GM19372 (cell line): ENCODE results near the gene FBXW11.
"Not testable (repeated sequence)": the region's sequence is repeated elsewhere in the genome, so short reads cannot be mapped to it uniquely, and the experiment has no call there.

Experiments used
- ATAC-seq: cut with Tn5 transposase; IDR thresholded peaks from one replicate; pipeline ENCODE4 v1.9.1; 2021; ENCODE audit warnings: mild to moderate bottlenecking, low read depth, moderate library complexity; ENCODE audit not compliant: unreplicated experiment

The FBXW11 gene

DNA sequence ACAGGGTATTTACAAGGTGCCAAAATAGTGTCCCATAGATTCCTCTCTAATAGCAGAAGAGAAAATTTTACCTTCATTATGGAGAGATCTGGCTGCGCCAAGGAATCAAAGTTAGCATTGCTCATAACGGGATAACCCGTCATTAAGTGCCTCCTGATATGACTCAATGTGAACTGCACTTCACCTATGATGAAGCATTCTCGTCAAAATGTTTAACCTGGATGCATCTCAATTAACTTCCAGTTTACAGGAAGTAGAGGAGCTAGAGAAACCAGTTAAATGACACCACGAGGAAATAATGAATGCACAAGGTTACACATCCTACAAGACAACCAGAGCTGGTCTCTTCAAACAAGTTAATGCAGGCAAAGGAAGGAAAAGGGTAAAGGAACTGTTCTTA lies 17.2 kb downstream of the FBXW11 start:
- ATAC-seq, result no peak

DNA sequence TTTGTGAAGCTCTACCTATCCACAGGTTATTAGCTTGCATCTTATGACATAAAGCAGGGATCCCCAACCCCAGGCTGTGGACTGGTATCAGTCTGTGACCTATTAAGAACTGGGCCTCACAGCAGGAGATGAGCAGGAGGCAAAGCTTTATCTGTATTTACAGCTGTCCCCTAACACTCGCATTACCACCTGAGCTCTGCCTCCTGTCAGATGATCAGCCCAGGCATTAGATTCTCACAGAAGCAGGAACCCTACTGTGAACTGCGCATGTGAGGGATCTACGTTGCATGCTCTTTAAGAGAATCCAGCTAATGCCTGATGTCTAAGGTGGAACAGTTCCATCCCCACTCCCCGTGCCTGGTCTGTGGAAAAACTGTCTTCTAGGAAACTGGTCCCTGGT lies 19.7 kb downstream of the FBXW11 start:
- no peak for ATAC-seq

DNA sequence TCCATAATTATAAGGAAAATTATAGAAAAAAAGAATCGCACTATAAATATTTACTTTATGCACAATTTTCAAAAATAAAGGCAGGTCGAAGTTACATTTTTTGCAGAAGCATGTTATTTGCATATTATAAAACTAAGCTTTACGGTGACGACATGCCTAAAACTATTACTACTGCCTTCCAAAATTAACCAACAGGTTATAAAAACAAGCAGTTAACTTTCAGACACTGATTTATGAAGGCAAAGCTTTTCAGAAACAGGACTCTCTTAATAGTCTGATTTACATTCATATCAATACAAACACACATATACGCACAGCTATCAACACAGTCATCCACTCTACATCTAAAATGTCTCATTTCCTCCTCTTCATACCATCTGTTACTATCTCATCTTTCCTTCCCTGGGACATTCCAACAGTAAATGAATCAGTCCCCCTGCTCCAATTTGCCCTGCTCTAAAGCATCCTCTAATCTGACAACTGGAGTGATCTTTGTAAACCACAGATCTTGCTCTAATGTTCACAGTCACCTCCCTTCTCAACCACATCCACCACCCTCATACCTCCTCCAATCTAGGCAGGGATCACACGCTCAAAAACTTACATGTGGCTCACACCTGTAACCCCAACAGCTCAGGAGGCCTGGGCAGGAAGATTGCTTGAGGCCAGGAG lies 21.6 kb downstream of the FBXW11 start:
- no peak for ATAC-seq

DNA sequence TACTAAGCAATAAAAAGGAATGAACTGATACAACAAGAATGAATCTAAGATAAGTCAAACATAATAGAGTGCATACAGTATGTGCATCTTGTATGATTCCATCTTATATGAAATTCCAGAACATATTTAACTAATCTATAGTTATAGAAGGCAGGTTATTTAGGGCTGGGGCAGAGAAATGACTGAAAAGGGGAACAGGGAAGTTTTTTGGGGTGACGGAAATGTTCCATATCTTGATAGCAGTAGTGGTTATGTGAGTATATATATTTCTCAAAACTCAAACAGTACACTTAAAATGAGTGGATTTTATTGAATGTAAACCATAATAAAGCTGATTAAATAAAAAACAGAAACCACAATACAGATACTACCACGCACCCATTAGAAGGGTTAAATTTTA lies 24.6 kb downstream of the FBXW11 start:
- no peak for ATAC-seq

DNA sequence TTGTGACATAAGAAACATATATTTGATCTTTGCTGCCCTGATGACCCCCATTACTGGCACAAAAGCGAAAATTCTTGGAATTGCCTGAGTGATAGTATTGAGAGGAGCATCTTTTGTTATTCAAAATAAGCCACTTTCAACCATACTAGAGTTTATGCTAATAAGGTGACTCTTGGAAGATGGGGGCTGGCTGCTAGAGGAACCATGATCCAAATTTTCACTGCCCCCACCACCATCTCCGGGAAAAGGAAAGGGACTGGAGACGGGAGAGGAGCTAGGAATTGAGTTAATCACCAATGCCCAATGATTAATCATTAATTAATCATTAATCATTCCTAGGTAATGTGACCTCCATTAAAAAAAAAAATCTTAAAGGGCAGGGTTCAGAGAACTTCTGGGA lies 25.6 kb downstream of the FBXW11 start:
- no peak for ATAC-seq

DNA sequence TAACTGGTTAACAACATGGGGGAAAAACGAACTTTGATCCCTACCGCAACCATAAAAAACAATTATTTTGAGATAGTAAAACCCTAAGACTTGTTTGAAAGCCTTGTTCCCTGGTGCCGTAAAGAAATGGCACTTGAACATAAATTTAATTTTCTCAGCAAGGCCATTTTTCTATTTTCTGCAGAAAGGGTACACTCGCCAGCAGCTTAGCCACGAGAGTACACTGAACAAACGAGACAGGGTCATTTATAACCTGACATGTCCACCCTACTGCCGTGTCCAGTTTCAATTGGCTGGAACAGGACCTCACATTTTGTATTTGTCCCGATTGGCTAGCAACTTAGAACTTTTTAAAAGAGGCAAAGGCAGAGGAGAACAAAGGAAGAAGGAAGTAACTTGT lies 26.8 kb downstream of the FBXW11 start:
- no peak for ATAC-seq

DNA sequence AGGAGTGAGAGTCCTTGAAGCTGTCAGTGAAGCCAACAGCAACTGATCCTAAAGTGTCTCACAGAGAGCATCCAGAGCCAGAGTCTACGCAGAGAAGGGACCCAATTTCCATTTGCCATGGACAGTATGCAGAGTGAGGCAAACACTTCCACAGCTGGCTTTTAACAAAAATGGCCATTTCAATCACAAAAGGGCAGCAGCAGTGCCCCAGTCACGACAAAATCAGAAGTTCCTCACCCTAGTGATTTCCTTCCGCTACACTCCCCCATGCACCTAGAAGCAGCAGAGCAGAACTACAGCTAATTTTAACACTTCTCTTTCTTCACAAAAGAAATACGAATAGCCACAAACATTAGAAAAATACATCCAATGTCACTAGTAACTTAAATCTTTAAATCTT lies 27.9 kb downstream of the FBXW11 start:
- ATAC-seq, result no peak

DNA sequence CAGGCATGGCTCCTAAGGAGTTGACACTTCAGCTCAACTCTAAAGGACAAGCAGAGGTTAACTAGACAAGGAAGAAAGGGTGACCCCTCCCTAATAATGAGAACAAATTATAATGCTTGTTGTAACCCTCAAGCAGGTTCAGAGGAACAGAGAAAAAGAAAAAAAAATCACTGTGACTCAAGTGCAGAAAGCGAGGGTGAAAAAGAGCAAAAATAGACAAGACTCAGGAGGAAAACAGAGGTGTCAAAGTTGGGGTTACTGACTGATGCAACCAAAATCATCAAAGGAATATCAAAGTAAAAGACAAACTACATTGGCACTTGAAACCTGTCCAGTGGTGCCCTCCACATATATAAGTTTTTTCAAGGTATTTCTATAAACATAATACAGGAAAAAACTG lies 28.4 kb downstream of the FBXW11 start:
- no peak for ATAC-seq

DNA sequence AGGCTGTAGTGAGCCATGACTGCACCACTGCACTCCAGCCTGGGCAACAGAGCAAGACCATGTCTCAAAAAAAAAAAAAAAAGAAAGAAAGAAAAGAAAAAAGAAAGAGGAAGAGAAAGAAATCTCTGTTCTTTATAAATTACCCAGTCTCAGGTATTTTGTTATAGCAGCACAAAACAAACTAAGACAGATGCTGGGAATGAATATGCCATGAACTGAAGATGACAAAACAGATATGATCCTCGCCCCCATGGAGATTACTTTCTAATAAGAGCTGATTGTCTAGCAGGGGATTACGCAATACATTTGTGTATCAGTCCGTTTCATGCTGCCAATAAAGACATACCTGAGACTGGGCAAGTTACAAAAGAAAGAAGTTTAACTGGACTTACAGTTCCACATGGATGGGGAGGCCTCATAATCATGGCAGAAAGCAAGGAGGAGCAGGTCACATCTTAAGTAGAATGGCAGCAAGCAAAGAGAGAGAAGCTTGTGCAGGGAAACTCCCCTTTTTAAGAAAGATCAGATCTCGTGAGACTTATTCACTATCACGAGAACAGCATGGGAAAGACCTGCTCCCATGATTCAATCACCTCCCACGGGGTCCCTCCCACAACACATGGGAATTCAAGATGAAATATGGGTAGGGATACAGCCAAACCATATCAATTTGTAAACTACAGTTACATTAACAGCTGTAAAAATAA lies 29.0 kb downstream of the FBXW11 start:
- not testable (repeated sequence) for ATAC-seq

DNA sequence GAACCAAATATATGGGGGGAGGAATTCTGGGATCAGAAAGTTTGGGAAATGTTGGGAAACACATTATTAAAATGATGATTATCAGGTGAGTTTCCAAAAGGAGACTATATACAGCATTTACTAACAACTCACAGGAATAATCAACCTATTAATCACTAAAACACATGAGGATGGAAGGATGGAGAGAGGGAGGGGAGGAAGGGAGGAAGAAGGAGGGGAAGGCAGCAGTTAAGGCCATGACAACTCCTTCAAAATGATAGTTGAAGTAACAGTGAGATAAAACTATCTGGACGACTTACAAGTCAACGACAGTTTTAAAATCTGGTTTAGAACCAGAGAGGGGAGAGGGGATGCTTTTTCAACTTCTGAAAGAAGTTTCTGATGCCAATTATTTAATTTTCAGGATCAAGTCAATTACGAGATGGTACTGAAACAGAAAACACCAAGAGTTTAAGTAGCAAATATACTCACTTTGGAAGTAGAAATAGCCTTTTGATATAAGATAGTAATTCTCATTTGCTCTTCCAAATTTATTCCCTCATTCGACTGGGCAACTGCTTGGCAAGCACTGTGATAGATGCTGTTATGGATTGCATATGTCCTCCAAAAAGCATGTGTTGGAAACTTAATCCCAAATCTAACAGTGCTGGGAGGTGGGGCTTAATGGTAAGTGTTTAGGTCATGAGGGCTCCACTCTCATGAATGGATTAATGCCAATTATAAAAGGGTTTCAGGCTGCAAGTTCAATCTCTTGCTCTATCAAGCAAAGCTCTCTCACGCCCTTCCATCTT lies 30.4 kb downstream of the FBXW11 start:
- ATAC-seq, result no peak

DNA sequence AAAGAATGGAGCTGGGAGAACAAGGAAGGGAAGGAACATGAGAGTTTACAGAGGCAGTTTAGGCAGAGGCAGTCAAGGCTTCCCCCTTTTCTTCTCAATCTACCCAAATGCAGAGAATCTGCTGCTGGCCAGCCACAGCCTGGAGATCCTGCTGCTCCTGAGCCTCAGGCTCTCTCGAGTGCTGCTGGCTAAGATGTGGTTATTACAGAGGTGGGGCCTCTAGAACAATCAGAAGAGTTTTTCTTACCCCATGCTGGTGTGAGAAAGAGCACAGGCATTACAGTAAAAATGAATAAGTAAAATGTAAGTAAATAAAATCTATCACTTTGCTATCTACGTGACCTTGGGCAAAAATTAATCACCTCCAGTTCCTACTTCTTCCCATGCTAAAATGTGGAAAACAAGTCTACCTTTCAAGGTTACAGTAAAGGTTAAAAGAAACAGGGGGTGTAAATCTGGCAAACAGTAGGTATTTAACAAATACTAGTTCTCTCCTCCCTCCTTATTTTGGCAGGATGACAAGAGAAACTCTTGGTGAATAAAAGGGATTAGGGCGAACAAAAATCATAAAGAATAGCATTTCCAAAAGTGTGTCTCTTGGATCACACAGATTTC lies 31.1 kb downstream of the FBXW11 start:
- ATAC-seq, result no peak

DNA sequence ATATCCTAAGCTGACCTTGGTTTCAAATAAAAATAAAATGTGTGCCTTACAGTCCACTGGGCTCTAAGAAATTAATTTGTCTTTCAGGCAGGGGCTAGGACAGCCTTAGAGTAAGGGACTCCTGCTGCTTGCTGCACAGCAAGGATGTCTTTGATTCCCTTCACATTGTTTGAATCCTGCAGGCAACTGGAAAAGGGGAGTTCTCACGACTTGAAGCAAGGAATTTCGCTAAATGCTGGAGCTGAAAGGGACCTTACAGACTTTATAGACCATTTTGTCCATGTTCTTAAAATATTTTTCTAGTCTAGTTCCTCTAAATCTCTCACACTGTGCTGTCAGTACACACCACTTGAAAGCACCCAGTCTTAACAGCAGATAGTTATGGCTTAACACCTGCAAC lies 35.6 kb downstream of the FBXW11 start:
- ATAC-seq, result no peak

DNA sequence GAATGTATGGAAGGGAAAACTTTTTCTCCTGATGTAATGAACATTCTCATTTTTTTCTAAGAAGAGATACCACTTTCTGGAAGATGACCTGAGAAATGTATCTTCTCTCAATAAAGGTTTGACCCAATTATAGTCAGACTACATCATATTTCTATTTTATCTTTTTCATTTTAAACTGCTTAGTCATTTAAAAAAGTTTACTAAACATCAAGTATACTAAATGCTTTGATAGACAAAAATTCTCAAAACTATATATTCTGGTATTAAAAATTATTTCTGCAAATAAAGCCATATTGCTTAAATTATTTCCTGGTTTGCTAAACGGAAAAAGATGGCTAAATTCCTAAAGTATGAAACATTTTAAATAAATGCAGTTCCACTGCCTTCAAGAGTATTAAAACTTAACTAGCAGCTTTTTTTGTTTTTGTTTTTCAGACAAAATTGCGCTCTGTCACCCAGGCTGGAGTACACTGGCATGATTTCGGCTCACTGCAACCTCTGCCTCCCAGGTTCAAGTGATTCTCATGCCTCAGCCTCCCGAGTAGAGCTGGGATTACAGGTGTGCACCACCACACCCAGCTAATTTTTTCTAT lies 37.1 kb downstream of the FBXW11 start:
- ATAC-seq, result no peak

DNA sequence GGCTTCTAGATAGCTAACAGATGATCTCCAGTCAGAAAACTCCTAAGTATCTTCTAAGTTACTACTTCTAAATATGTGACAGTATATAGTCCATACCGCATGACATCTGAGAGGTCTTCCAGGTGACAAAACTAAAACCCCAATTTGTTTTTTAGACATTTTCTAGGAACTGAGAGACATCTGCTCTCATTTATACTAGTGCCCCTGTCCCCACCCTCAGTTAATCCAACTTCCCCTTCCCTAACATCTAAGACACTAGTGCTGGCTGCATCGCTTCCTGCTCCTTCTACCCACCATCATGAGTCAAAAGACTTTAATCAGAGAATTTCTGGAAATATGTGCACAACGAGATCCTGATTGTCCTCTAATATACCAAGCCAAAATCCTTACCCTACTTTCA lies 37.9 kb downstream of the FBXW11 start:
- ATAC-seq, result no peak

DNA sequence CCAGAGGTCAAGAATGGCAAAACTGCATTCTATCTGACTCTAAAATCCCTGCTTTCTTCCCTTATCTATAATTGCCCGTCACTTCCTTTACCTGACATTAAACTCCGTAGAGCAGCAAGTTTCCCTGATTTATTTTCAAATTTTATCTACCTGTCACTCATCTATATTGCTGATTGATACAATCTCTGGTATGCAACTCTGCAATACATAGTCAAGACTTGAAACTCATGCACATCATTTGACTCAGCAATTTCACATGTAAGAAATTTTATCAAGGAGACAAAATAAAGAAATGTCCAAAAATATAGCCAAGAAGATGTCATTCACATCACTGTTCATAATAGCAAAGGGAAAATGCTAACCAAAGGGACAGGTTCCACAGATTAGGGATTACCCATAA lies 39.5 kb downstream of the FBXW11 start:
- ATAC-seq, result no peak

DNA sequence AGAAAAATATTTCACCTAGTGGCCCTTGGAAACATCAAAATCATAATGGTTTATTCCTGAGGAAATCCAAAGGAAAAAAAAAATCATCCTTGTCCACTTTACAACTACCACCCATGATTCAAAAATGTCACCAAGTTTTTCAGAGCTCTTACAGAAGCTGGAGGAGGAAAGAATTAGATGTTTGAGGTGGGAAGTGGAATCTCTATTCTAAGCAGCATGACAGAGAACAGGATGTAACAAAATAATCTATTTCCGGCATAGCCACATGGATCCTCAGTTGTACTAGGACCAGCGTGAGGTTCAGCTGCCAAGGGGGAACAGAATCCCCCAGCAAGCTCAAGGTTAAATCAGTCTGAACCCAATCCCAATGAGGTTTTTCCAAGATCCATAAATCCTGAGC lies 40.2 kb downstream of the FBXW11 start:
- ATAC-seq, result no peak

DNA sequence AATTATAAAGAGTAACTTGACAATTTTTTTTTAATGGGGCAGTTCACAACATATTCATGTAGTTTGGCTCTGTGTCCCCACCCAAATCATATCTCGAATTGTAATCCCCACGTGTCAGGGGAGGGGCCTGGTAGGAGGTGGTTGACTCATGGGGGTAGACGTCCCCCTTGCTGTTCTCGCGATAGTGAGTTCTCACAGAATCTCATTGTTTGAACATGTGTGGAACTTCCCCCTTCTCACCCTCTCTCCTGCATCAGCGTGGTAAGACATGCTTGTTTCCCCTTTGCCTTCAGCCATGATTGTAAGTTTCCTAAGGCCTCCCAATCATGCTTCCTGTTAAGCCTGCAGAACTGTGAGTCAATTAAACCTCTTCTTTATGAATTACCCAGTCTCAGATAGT lies 40.7 kb downstream of the FBXW11 start:
- no peak for ATAC-seq

DNA sequence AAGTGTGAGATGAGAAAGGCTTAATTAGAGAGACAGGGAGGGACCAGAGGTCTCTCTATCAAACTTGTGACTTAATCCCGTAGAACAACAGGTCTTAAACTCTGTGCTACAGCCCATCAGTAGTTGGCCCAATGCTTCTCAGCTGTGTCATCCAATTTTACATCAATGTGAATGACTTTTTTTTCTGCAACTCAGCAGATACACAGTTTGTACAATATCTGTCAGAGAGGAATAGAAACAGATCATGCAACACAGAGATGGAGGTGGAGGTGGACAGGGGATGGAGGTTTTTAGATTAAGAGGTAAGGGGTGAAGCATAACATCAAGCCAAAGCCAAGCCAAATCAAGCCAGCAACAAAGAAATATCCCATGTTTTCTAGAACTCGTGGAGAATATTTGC lies 43.0 kb downstream of the FBXW11 start:
- ATAC-seq, result no peak

DNA sequence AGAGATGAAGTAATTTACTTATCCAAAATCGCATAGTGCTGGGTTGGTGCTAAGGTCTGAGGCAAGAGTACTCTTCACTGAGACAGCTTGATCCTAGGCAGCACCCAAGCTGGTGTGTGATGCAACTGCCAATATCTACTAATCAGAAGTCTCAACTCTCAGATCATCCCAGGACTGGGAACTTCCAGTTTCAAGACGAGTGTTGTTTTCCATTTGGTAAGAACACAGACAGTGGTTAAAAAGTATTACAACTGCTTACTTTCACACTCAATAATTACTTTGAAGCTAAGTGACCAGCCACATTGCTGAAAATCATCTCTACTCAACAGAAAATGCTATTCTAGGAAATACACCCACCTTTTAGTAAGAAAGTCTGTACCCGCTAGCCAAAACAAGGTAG lies 45.3 kb downstream of the FBXW11 start:
- peak; percentile 79 for ATAC-seq

DNA sequence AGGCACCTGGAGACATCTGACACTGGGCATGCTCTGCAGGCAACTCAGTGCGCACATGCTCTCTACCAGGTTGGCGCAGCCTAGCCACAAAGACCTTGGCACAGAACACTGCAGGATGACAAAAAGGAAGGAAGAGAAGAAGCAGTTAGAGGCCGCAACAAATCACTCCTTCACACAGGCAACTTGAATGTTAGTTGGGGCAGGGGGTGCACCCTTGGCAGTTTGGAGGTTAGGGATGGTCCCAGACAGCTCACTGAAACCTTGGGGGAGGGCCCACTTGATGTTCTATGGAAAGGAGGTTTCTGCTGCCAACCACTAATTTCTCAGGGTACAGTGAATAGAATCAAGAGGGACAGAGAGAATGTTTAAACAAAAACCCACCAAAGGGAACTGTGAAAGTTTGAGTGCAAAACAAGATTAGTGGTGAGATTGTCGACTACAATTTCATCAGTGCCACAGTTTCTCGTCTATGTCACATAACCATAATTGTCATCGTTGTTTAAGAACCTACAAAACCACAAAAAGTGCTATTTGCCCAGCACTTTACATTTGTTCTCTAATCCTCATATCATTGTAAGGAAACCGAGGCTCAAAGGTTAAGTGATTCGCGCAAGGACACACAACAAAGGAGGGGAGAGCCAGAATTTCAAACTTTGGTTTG lies 48.7 kb downstream of the FBXW11 start:
- ATAC-seq, result no peak
